HepG2 (cell line): Measurements from ENCODE around the gene WNK2.

Experiments
- ATF1 ChIP-seq: IDR thresholded peaks from 2 replicates; pipeline ENCODE4 v1.6.1; 2016; ENCODE audit warnings: mild to moderate bottlenecking, control low read depth
- BHLHE40 ChIP-seq: IDR thresholded peaks from 2 replicates; pipeline ENCODE4 v1.6.1; 2011; ENCODE audit warnings: low read length, improper control_type of control experiment
- CCAR2 ChIP-seq: fragments of 200-400 bp; formaldehyde crosslinking; optimal IDR thresholded peaks from 2 replicates; pipeline ENCODE3; 2018; ENCODE audit warnings: low read depth, mild to moderate bottlenecking, low read length, moderate library complexity
- NR2F2 ChIP-seq: IDR thresholded peaks from 2 replicates; pipeline ENCODE4 v1.6.1; 2012; ENCODE audit warnings: low read depth, inconsistent platforms, borderline replicate concordance
- RAD21 ChIP-seq: fragments of 450-650 bp; formaldehyde crosslinking; IDR thresholded peaks from 2 replicates; pipeline ENCODE4 v1.5.0; 2020; ENCODE audit warnings: mild to moderate bottlenecking
- SRSF1 ChIP-seq: fragments of 200-400 bp; formaldehyde crosslinking; optimal IDR thresholded peaks from 2 replicates; pipeline ENCODE3; 2017; ENCODE audit warnings: mild to moderate bottlenecking, low read depth, low read length, moderate library complexity
- ZNF264 ChIP-seq: sonication (generic); formaldehyde crosslinking; IDR thresholded peaks from 2 replicates; pipeline ENCODE4 v1.4.0; 2020; ENCODE audit warnings: missing genetic modification reagents

GRCh38 chr9:93236541-93237206 is 52.7 kb downstream of the WNK2 start:
- no peak for TF ChIP-seq ZNF264 (CRISPR knock-in tag)
- TF ChIP-seq RAD21 (CRISPR knock-in tag): no peak
- no peak for TF ChIP-seq SRSF1
- TF ChIP-seq BHLHE40: no peak
- TF ChIP-seq CCAR2: no peak
- no peak for TF ChIP-seq ATF1
- no peak for TF ChIP-seq NR2F2
